PFSK-1 (cell line): ENCODE results near the gene HLF.

Source experiments
- FOXP2 ChIP-seq: optimal IDR thresholded peaks from 2 replicates; pipeline ENCODE3; 2011; ENCODE audit warnings: borderline replicate concordance, control low read depth, inconsistent platforms; ENCODE audit not compliant: insufficient read depth; ENCODE audit errors: extremely low read length, extremely low read depth
- POLR2AphosphoS5 ChIP-seq: IDR thresholded peaks from 2 replicates; pipeline ENCODE4 v1.6.1; 2012; ENCODE audit warnings: low read depth, mild to moderate bottlenecking, control low read depth, low read length, moderate library complexity
- SIN3A ChIP-seq: IDR thresholded peaks from 2 replicates; pipeline ENCODE4 v1.6.1; 2012; ENCODE audit warnings: mild to moderate bottlenecking, low read length, moderate library complexity, borderline replicate concordance; ENCODE audit not compliant: insufficient read depth
- TAF1 ChIP-seq: IDR thresholded peaks from 2 replicates; pipeline ENCODE4 v1.6.1; 2012; ENCODE audit warnings: low read length, control low read depth, borderline replicate concordance; ENCODE audit not compliant: insufficient read depth
- TF ChIP-seq, protein P1 (sequence below), 2 experiments: IDR thresholded peaks; 2 replicates each; pipeline versions ENCODE4 v1.6.1 to v1.8.0; 2011 to 2012; ENCODE audit warnings: low read depth in 2 of 2, low read length in 2 of 2, control low read depth in 1 of 2, inconsistent platforms in 1 of 2, mild to moderate bottlenecking in 1 of 2, moderate library complexity in 1 of 2; ENCODE audit not compliant: insufficient read depth in 1 of 2

The HLF gene

DNA sequence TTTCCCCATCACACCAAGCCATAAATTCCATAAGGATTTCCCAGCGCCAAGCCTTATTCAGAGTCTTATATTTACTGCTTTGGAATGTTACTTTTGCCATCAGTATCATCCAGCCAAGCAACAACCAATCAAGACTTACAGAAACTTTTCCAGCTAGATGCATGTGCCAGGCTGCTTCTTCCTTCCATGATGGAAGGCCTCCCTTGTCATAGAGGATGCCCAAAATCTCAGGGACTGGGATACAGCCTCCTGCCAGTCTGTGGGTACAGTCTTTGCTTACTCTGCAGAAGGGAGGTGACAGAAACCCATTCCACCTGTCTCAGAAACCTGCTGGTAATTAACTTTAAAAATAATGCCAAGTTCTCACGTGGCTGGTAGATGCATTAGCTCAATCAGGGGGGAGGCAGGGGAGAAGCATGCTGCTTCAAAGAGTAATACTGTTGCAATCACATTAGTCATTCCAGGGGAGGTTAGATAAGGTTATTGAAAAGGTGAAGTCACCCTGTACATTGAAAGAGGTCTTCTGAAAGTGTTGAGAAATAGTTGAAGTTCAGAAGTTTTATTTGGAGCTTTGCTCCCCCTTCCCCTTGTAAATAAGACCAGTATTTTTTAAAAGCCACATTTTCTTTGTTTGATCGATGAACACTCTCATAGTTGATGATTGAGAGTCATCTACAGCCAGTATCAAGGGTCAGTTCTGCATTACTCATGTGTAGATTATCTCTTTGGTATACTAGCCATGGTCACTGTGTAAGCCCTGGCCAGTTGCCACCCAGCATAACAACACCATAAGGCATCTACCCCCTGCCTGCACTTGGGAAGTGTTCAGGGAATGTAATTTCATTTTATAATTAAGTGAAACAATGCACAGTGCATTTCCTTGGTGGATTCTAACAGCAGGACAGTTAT is 22.2 kb downstream of the HLF start:
- no peak for TF ChIP-seq POLR2AphosphoS5
- TF ChIP-seq, protein P1, sequence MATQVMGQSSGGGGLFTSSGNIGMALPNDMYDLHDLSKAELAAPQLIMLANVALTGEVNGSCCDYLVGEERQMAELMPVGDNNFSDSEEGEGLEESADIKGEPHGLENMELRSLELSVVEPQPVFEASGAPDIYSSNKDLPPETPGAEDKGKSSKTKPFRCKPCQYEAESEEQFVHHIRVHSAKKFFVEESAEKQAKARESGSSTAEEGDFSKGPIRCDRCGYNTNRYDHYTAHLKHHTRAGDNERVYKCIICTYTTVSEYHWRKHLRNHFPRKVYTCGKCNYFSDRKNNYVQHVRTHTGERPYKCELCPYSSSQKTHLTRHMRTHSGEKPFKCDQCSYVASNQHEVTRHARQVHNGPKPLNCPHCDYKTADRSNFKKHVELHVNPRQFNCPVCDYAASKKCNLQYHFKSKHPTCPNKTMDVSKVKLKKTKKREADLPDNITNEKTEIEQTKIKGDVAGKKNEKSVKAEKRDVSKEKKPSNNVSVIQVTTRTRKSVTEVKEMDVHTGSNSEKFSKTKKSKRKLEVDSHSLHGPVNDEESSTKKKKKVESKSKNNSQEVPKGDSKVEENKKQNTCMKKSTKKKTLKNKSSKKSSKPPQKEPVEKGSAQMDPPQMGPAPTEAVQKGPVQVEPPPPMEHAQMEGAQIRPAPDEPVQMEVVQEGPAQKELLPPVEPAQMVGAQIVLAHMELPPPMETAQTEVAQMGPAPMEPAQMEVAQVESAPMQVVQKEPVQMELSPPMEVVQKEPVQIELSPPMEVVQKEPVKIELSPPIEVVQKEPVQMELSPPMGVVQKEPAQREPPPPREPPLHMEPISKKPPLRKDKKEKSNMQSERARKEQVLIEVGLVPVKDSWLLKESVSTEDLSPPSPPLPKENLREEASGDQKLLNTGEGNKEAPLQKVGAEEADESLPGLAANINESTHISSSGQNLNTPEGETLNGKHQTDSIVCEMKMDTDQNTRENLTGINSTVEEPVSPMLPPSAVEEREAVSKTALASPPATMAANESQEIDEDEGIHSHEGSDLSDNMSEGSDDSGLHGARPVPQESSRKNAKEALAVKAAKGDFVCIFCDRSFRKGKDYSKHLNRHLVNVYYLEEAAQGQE (IDR thresholded peaks at IDR 0.05; ENCODE audit: insufficient read depth in 1 of 2, low read depth in 2 of 2, low read length in 2 of 2) = no peak
- TF ChIP-seq SIN3A = no peak
- no peak for TF ChIP-seq FOXP2
- TF ChIP-seq TAF1 = no peak

DNA sequence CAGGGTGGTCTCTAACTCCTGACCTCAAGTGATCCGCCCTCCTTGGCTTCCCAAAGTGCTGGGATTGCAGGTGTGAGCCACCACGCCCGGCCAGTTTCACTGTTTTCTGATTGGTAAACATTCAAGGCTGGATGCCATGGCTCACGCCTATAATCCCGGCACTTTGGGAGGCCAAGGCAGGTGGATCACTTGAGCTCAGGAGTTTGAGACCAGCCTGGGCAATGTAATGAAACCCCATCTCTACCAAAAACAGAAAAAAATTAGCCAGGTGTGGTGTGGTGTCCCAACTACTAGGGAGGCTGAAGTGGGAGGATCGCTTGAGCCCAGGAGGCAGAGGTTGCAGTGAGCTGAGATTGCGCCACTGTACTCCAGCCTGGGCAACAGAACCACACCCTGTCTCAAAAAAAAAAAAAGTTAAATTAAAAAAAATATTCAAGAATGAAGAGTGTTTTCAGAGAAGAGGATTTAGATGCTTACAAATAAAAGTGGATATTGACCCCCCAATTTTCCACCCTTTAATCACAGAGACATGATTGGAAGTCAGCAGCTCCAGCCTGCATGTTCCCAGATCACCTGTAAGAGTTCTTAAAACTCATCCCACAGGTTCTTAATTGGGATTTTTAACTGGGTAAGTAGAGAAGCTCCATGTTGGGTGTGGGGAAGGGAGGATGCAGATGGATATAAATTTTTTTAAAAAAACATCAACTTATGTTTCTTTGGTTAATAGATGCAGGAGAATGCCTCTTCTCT is 23.8 kb downstream of the HLF start:
- TF ChIP-seq FOXP2 = no peak
- no peak for TF ChIP-seq POLR2AphosphoS5
- no peak for TF ChIP-seq TAF1
- TF ChIP-seq, protein P1 (IDR thresholded peaks at IDR 0.05; ENCODE audit: insufficient read depth in 1 of 2, low read depth in 2 of 2, low read length in 2 of 2) = no peak
- TF ChIP-seq SIN3A = no peak

GRCh38 chr17:55289106-55289446 is 24.3 kb downstream of the HLF start:
- TF ChIP-seq SIN3A (no peak), FOXP2 (no peak), TAF1 (no peak), POLR2AphosphoS5 (no peak)
- TF ChIP-seq, protein P1 (IDR thresholded peaks at IDR 0.05; ENCODE audit: insufficient read depth in 1 of 2, low read depth in 2 of 2, low read length in 2 of 2) = no peak

DNA sequence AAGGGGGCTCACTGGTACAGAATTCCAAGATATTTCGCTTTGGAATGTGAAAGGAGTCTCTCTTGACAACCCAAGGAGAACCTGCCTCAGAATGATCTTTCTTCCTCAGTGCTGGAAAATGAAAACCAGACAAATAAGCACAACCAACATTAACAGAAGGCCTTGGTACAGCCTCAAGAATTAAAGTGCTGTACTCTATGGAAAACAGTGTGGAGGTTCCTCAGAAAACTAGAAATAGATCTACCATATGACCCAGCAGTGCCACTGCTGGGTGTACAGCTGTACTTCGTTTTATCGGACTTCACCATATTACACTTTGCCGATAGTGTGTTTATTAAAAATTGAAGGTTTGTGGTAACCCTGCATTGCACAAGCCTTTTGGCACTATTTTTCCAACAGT is 25.2 kb downstream of the HLF start:
- TF ChIP-seq, protein P1 (IDR thresholded peaks at IDR 0.05; ENCODE audit: insufficient read depth in 1 of 2, low read depth in 2 of 2, low read length in 2 of 2) = no peak
- TF ChIP-seq POLR2AphosphoS5 (no peak), TAF1 (no peak), SIN3A (no peak), FOXP2 (no peak)
